Thyroid gland (tissue), 4 donors: Measurements from ENCODE around the gene ARHGEF28.

Experiments used
- POLR2A ChIP-seq, 2 donors: fragments of 450-650 bp; IDR thresholded peaks; one replicate each; pipeline ENCODE4 v1.6.1; 2017; ENCODE audit warnings: antibody characterized with exemption in 2 of 2, mild to moderate bottlenecking in 2 of 2, moderate library complexity in 1 of 2
- TF ChIP-seq, protein P1 (sequence below), 6 experiments: fragments of 200-600 bp in 3 of 6; fragments of 450-650 bp in 3 of 6; sonication (generic) in 3 of 6; IDR thresholded peaks; one replicate each; pipeline ENCODE4 v1.5.1; 2016 to 2019; ENCODE audit warnings: antibody characterized with exemption in 6 of 6, mild to moderate bottlenecking in 2 of 6, inconsistent platforms in 1 of 6, moderate library complexity in 1 of 6

DNA sequence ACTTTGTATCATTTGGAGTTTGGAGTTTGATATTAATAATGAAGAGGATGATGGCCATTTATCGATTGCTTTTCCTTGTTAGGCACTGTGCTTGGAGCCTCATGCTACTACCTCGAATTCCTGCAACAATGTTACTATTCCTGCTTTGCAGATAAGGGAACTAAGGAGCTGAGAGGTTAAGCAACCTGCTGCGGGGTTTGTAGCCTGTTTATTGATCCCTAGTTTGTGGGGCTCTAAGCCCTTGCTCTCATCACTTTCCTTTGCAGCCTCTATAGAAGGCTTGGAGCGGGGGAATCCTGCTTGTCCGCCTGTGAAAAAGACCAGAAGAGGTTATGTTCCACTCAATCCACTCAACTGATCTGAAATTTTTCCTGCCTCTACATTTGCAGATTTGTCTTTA lies 15.8 kb downstream of the ARHGEF28 start:
- TF ChIP-seq, protein P1, sequence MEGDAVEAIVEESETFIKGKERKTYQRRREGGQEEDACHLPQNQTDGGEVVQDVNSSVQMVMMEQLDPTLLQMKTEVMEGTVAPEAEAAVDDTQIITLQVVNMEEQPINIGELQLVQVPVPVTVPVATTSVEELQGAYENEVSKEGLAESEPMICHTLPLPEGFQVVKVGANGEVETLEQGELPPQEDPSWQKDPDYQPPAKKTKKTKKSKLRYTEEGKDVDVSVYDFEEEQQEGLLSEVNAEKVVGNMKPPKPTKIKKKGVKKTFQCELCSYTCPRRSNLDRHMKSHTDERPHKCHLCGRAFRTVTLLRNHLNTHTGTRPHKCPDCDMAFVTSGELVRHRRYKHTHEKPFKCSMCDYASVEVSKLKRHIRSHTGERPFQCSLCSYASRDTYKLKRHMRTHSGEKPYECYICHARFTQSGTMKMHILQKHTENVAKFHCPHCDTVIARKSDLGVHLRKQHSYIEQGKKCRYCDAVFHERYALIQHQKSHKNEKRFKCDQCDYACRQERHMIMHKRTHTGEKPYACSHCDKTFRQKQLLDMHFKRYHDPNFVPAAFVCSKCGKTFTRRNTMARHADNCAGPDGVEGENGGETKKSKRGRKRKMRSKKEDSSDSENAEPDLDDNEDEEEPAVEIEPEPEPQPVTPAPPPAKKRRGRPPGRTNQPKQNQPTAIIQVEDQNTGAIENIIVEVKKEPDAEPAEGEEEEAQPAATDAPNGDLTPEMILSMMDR (IDR thresholded peaks at IDR 0.05): no peak
- TF ChIP-seq POLR2A (IDR thresholded peaks at IDR 0.05): no peak
